ENCODE results near the gene DPYD. TPM values are rescaled to one million over a fixed set of nuclear protein-coding genes. Genes with fewer than 3 reads are reported as not detected.

DPYD gene
- total and polyA plus RNA-seq, 12 donors = 4.1 to 22.0 (median 7.0) TPM

- Histone ChIP-seq H3K4me1 (peaks cover 0 to 14% (median 0%) of the 10 kb centered on the region in 9 donors), H3K9me3 (no peaks in the 10 kb centered on the region), H3K36me3 (no peaks in the 10 kb centered on the region), H3K27me3 (no peaks in the 10 kb centered on the region), H3K4me3 (no peak overlapping the region), H3K27ac (no peak overlapping the region)
- intact Hi-C loops (cut with DNase I) = no loop called here
- ATAC-seq (no peak), DNase-seq (no peak)
- no peak for TF ChIP-seq CTCF (IDR thresholded peaks at IDR 0.05)
- WGBS, 2 donors = 52 to 67% methylated on average over 2 of the region's 2 CpGs
These were observed 431.0 kb downstream of the DPYD start for GRCh38 chr1:97489834-97490233.

- ATAC-seq = no peak
- H3K27me3 ChIP-seq = no peaks in the 10 kb centered on the region
- WGBS, 2 donors = 91 to 100% methylated on average over 2 of the region's 2 CpGs
- no peak for TF ChIP-seq CTCF (IDR thresholded peaks at IDR 0.05)
- no peak for DNase-seq
- no peaks in the 10 kb centered on the region for H3K36me3 ChIP-seq
- H3K4me3 ChIP-seq = no peak overlapping the region
- intact Hi-C loops (cut with DNase I) = no loop called here
- H3K27ac ChIP-seq = no peak overlapping the region
- no peaks in the 10 kb centered on the region for H3K9me3 ChIP-seq
- H3K4me1 ChIP-seq = peaks cover 0 to 14% (median 0%) of the 10 kb centered on the region in 9 donors
These were observed 432.3 kb downstream of the DPYD start for GRCh38 chr1:97488530-97488929.

GRCh38 chr1:97482022-97482421 is 438.8 kb downstream of the DPYD start:
- WGBS, 2 donors = 95% methylated on average over 1 of the region's 1 CpG
- intact Hi-C loops (cut with DNase I) = no loop called here
- TF ChIP-seq CTCF (IDR thresholded peaks at IDR 0.05) = no peak
- Histone ChIP-seq H3K4me1 (no peaks in the 10 kb centered on the region), H3K27ac (no peak overlapping the region), H3K36me3 (peaks cover 0 to 3% (median 0%) of the 10 kb centered on the region in 9 donors), H3K27me3 (no peaks in the 10 kb centered on the region), H3K9me3 (peaks cover 0 to 10% (median 0%) of the 10 kb centered on the region in 11 donors), H3K4me3 (no peak overlapping the region)
- ATAC-seq (no peak), DNase-seq (no peak)

GRCh38 chr1:97467445-97467844 is 453.4 kb downstream of the DPYD start:
- intact Hi-C loops (cut with DNase I) = no loop called here
- Histone ChIP-seq H3K9me3 (peaks cover 0 to 14% (median 0%) of the 10 kb centered on the region in 11 donors), H3K27me3 (no peaks in the 10 kb centered on the region), H3K4me3 (no peak overlapping the region), H3K36me3 (peaks cover 0 to 4% (median 0%) of the 10 kb centered on the region in 9 donors), H3K27ac (no peak overlapping the region), H3K4me1 (peaks cover 0 to 4% (median under 1%) of the 10 kb centered on the region in 9 donors)
- DNase-seq (no peak), ATAC-seq (no peak)
- no peak for TF ChIP-seq CTCF (IDR thresholded peaks at IDR 0.05)
- 90 to 93% methylated on average over 2 of the region's 2 CpGs for WGBS, 2 donors

Data from heart right ventricle (tissue), 16 donors.